Panc1 (cell line): ENCODE data around the gene OVOL3. TPM values are rescaled to one million over a fixed set of nuclear protein-coding genes. Genes with fewer than 3 reads are reported as not detected.

Source experiments
- ATAC-seq: fragments of 200-7000 bp; cut with Tn5 transposase; 2 replicates; pipeline ENCODE4 v1.9.1; 2020; ENCODE audit warnings: mild to moderate bottlenecking, moderate library complexity
- BruUV-seq: library from RNA; stranded (reverse); fragments of 400-500 nt; replicated peaks from 2 replicates; lab custom pipeline; 2021; lab: Mats Ljungman, UMichigan
- CTCF ChIA-PET: fragments of 300-600 bp; sonication (Branson Sonifier 250); formaldehyde crosslinking; loops from one replicate; lab custom pipeline; 2022; ENCODE audit warnings: antibody characterized with exemption; lab: Charles Lee
- POLR2A ChIA-PET: fragments of 300-600 bp; sonication (Branson Sonifier 250); formaldehyde crosslinking; loops from one replicate; lab custom pipeline; 2022; ENCODE audit warnings: antibody characterized with exemption; lab: Charles Lee
- DNase-seq: peaks from one replicate; pipeline ENCODE4 v3.0.0-alpha.2; 2010; ENCODE audit warnings: low read depth, low spot score
- H3K27ac ChIP-seq: 2 replicates; pipeline ENCODE4 v1.5.1; 2011; ENCODE audit warnings: mild to moderate bottlenecking, low read length, inconsistent platforms
- H3K27me3 ChIP-seq: fragments of 200-500 bp; sonication (Bioruptor generic); 2 replicates; pipeline ENCODE4 v1.6.0; 2014; ENCODE audit warnings: low read length, inconsistent platforms; ENCODE audit not compliant: control insufficient read depth, insufficient read depth
- H3K36me3 ChIP-seq: fragments of 200-500 bp; sonication (Bioruptor generic); 2 replicates; pipeline ENCODE4 v1.5.1; 2014; ENCODE audit warnings: inconsistent platforms, mild to moderate bottlenecking, low read length, moderate library complexity; ENCODE audit not compliant: control insufficient read depth, insufficient read depth
- H3K4me1 ChIP-seq: 2 replicates; pipeline ENCODE4 v1.5.1; 2011; ENCODE audit warnings: inconsistent platforms, mild to moderate bottlenecking, low read length, moderate library complexity; ENCODE audit not compliant: control insufficient read depth, insufficient read depth
- H3K4me3 ChIP-seq, 2 experiments: 2 replicates each; pipeline ENCODE4 v1.5.1; 2011 to 2012; ENCODE audit warnings: low read depth in 2 of 2, low read length in 2 of 2, mild to moderate bottlenecking in 2 of 2, inconsistent platforms in 1 of 2, moderate library complexity in 1 of 2
- H3K9me3 ChIP-seq: fragments of 200-500 bp; sonication (Bioruptor generic); 2 replicates; pipeline ENCODE4 v1.5.1; 2014; ENCODE audit warnings: low read depth, mild to moderate bottlenecking, inconsistent platforms, low read length, moderate library complexity; ENCODE audit not compliant: control insufficient read depth, insufficient read depth
- POLR2AphosphoS5 ChIP-seq: IDR thresholded peaks from 2 replicates; pipeline ENCODE4 v1.6.1; 2012; ENCODE audit warnings: mild to moderate bottlenecking, low read depth, low read length, moderate library complexity
- SIN3A ChIP-seq: IDR thresholded peaks from 2 replicates; pipeline ENCODE4 v1.6.1; 2012; ENCODE audit warnings: low read depth, mild to moderate bottlenecking, low read length, moderate library complexity, borderline replicate concordance; ENCODE audit not compliant: insufficient read depth
- TCF7L2 ChIP-seq: IDR thresholded peaks from 2 replicates; pipeline ENCODE4 v1.6.1; 2011; ENCODE audit warnings: mild to moderate bottlenecking, low read depth, low read length, inconsistent platforms
- in situ Hi-C: cut with HindIII; loops from 2 replicates; pipeline ENCODE4 v1.10.0; 2016; ENCODE audit warnings: low sequenced_read_pairs, low pct_unique_long_range_greater_than_20kb
- intact Hi-C: fragments of 100-400 bp; cut with micrococcal nuclease; formaldehyde crosslinking; loops from one replicate; pipeline ENCODE4 v1.10.0; 2022; ENCODE audit not compliant: unreplicated experiment
- total RNA-seq: library from RNA; stranded (reverse); gene quantifications from one replicate; pipeline ENCODE4 v1.2.1, GENCODE V29; 2021; ENCODE audit not compliant: unreplicated experiment
- TF ChIP-seq, protein P1 (sequence below): fragments of 450-650 bp; IDR thresholded peaks from 2 replicates; pipeline ENCODE4 v1.5.1; 2017; ENCODE audit warnings: mild to moderate bottlenecking
- TF ChIP-seq, protein P2 (sequence below), 2 experiments: IDR thresholded peaks; 2 replicates each; pipeline ENCODE4 v1.6.1; 2011 to 2012; ENCODE audit warnings: low read depth in 2 of 2, control low read depth in 1 of 2, low read length in 1 of 2, mild to moderate bottlenecking in 1 of 2, moderate library complexity in 1 of 2; ENCODE audit not compliant: insufficient read depth in 1 of 2

OVOL3 gene
- total RNA-seq, 1 experiment from 2014 or later: 0.44 TPM

DNA sequence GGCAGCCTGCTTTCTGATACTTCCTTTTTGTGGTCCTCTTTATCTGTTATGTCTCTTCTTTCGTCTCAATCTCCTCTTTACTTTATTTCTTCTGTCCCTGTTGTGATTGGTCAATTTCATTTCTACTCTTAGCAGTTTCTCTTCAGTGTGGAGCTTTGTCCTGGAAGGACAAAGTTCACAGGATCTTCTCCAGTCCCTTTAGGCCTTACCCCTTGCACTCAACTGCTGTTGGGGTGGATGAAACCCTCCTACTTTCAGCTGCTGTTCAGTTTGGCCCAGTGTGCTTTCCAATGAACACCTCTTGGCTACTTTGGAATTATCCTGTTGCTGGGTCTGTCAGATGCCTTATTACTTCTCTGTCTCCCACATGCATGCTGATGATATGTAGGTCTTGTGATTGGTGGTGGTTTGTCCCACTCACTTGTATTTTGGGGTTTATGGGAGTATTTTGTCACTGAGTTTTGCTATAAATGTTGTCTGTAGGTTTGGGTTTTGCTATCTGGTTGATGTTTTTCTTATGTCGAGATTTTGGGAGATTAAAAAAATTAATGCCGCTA lies 31.5 kb upstream of the OVOL3 start:
- TF ChIP-seq, protein P1, sequence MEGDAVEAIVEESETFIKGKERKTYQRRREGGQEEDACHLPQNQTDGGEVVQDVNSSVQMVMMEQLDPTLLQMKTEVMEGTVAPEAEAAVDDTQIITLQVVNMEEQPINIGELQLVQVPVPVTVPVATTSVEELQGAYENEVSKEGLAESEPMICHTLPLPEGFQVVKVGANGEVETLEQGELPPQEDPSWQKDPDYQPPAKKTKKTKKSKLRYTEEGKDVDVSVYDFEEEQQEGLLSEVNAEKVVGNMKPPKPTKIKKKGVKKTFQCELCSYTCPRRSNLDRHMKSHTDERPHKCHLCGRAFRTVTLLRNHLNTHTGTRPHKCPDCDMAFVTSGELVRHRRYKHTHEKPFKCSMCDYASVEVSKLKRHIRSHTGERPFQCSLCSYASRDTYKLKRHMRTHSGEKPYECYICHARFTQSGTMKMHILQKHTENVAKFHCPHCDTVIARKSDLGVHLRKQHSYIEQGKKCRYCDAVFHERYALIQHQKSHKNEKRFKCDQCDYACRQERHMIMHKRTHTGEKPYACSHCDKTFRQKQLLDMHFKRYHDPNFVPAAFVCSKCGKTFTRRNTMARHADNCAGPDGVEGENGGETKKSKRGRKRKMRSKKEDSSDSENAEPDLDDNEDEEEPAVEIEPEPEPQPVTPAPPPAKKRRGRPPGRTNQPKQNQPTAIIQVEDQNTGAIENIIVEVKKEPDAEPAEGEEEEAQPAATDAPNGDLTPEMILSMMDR: no peak
- intact Hi-C loops (no loop called here), in situ Hi-C loops (no loop called here)
- no peak for ATAC-seq
- Histone ChIP-seq H3K4me1 (no peaks in the 10 kb centered on the region), H3K9me3 (no peaks in the 10 kb centered on the region), H3K27ac (no peak overlapping the region), H3K36me3 (peaks cover 13% of the 10 kb centered on the region), H3K27me3 (no peaks in the 10 kb centered on the region), H3K4me3 (no peak overlapping the region)
- CTCF ChIA-PET: no interaction called here
- POLR2A ChIA-PET: no interaction called here
- no TSS peak for BruUV-seq
- DNase-seq: no peak

GRCh38 chr19:36081385-36081784 lies 29.6 kb upstream of the OVOL3 start:
- TF ChIP-seq, protein P2, sequence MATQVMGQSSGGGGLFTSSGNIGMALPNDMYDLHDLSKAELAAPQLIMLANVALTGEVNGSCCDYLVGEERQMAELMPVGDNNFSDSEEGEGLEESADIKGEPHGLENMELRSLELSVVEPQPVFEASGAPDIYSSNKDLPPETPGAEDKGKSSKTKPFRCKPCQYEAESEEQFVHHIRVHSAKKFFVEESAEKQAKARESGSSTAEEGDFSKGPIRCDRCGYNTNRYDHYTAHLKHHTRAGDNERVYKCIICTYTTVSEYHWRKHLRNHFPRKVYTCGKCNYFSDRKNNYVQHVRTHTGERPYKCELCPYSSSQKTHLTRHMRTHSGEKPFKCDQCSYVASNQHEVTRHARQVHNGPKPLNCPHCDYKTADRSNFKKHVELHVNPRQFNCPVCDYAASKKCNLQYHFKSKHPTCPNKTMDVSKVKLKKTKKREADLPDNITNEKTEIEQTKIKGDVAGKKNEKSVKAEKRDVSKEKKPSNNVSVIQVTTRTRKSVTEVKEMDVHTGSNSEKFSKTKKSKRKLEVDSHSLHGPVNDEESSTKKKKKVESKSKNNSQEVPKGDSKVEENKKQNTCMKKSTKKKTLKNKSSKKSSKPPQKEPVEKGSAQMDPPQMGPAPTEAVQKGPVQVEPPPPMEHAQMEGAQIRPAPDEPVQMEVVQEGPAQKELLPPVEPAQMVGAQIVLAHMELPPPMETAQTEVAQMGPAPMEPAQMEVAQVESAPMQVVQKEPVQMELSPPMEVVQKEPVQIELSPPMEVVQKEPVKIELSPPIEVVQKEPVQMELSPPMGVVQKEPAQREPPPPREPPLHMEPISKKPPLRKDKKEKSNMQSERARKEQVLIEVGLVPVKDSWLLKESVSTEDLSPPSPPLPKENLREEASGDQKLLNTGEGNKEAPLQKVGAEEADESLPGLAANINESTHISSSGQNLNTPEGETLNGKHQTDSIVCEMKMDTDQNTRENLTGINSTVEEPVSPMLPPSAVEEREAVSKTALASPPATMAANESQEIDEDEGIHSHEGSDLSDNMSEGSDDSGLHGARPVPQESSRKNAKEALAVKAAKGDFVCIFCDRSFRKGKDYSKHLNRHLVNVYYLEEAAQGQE (IDR thresholded peaks at IDR 0.05; ENCODE audit: insufficient read depth in 1 of 2, low read depth in 2 of 2, low read length in 1 of 2): no peak
- TF ChIP-seq POLR2AphosphoS5: no peak
- no peak for TF ChIP-seq TCF7L2
- ChIA-PET POLR2A (no interaction called here), CTCF (no interaction called here)
- no peak overlapping the region for H3K4me3 ChIP-seq
- in situ Hi-C loops: no loop called here
- no peak for ATAC-seq
- H3K27ac ChIP-seq: no peak overlapping the region
- no peaks in the 10 kb centered on the region for H3K27me3 ChIP-seq
- H3K36me3 ChIP-seq: peaks cover 5% of the 10 kb centered on the region
- H3K4me1 ChIP-seq: no peaks in the 10 kb centered on the region
- no peak for DNase-seq
- intact Hi-C loops: no loop called here
- no peaks in the 10 kb centered on the region for H3K9me3 ChIP-seq
- no TSS peak for BruUV-seq

- DNase-seq: no peak
- in situ Hi-C loops: no loop called here
- BruUV-seq: no TSS peak
- Histone ChIP-seq H3K36me3 (peaks cover 1% of the 10 kb centered on the region), H3K4me3 (no peak overlapping the region), H3K27me3 (no peaks in the 10 kb centered on the region), H3K27ac (no peak overlapping the region), H3K4me1 (no peaks in the 10 kb centered on the region), H3K9me3 (no peaks in the 10 kb centered on the region)
- ChIA-PET POLR2A (no interaction called here), CTCF (no interaction called here)
- ATAC-seq: no peak
- intact Hi-C loops: no loop called here
- TF ChIP-seq TCF7L2: no peak
- no peak for TF ChIP-seq POLR2AphosphoS5
- TF ChIP-seq, protein P2 (IDR thresholded peaks at IDR 0.05; ENCODE audit: insufficient read depth in 1 of 2, low read depth in 2 of 2, low read length in 1 of 2): no peak
- TF ChIP-seq SIN3A: no peak
- TF ChIP-seq, protein P1: no peak
Measured at GRCh38 chr19:36081894-36082293, 29.0 kb upstream of the OVOL3 start.
